NB4 (cell line): Measurements from ENCODE around the gene BATF.

Experiments
- POLR2A ChIP-seq: IDR thresholded peaks from 2 replicates; pipeline ENCODE4 v1.6.1; 2011; ENCODE audit warnings: mild to moderate bottlenecking; ENCODE audit not compliant: insufficient read length; ENCODE audit errors: extremely low read depth
- TF ChIP-seq, protein P1 (sequence below): IDR thresholded peaks from 2 replicates; pipeline ENCODE4 v1.6.1; 2011; ENCODE audit warnings: low read depth, low read length

DNA sequence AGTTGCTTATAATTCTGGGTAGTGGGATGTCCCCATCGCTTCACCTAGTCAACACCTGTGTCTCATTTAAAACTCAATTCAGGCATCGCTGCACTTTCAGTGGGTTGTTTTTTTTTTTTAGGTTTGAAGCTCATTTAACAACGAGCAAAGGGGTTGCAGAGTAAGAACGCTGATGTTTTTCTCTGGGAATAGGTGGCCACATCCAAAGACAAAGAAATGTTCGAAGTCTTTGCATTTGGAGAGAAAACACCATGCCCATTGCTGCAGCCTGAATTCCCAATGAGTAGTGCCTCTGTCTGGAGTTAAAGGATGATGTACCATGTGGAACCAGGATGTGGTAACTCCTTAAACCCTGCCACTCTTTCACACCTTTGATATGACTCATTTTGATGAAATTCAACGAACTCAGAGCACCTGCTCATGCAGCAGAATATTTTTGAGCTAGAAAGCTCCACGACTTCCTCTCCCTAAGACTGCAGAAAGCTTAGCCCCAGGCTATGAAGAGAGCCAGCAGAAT, 35.1 kb upstream of the BATF start:
- TF ChIP-seq, protein P1, sequence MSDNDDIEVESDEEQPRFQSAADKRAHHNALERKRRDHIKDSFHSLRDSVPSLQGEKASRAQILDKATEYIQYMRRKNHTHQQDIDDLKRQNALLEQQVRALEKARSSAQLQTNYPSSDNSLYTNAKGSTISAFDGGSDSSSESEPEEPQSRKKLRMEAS, result 0 out of 2 replicates have a peak, but pooled peaks have one; percentile 6
- TF ChIP-seq POLR2A, result no peak
